Parathyroid adenoma (tissue), 2 donors: Measurements from ENCODE around the gene ICAM1.

Experiments
- H2AFZ ChIP-seq: fragments of 300-600 bp; sonication (generic); one replicate; pipeline ENCODE4 v1.7.0; 2017; ENCODE audit warnings: antibody characterized with exemption, mild to moderate bottlenecking
- H3K27ac ChIP-seq: fragments of 300-600 bp; sonication (generic); one replicate; pipeline ENCODE4 v1.7.0; 2017
- H3K27me3 ChIP-seq: fragments of 300-600 bp; sonication (generic); one replicate; pipeline ENCODE4 v1.7.0; 2017; ENCODE audit warnings: low read length; ENCODE audit not compliant: control insufficient read depth, insufficient read depth
- H3K36me3 ChIP-seq: fragments of 300-600 bp; sonication (generic); one replicate; pipeline ENCODE4 v1.7.0; 2017; ENCODE audit warnings: low read length; ENCODE audit not compliant: control insufficient read depth, insufficient read depth
- H3K4me1 ChIP-seq: fragments of 300-600 bp; sonication (generic); one replicate; pipeline ENCODE4 v1.7.0; 2017; ENCODE audit warnings: control low read depth
- H3K4me2 ChIP-seq: fragments of 300-600 bp; sonication (generic); one replicate; pipeline ENCODE4 v1.7.0; 2017; ENCODE audit warnings: low read length
- H3K4me3 ChIP-seq: fragments of 300-600 bp; sonication (generic); one replicate; pipeline ENCODE4 v1.7.0; 2017; ENCODE audit warnings: low read depth, low read length
- H3K79me2 ChIP-seq: fragments of 300-600 bp; sonication (generic); one replicate; pipeline ENCODE4 v1.7.0; 2017; ENCODE audit warnings: control low read depth
- H3K9ac ChIP-seq: fragments of 300-600 bp; sonication (generic); one replicate; pipeline ENCODE4 v1.7.0; 2017; ENCODE audit warnings: mild to moderate bottlenecking
- H3K9me3 ChIP-seq: fragments of 300-600 bp; sonication (generic); one replicate; pipeline ENCODE4 v1.7.0; 2017; ENCODE audit warnings: low read length; ENCODE audit not compliant: control insufficient read depth
- TF ChIP-seq, protein P1 (sequence below): fragments of 300-600 bp; sonication (generic); IDR thresholded peaks from one replicate; pipeline ENCODE4 v1.7.0; 2017; ENCODE audit warnings: antibody characterized with exemption, mild to moderate bottlenecking
- donor health status: primary hyperparathyroidism.

The ICAM1 gene

DNA sequence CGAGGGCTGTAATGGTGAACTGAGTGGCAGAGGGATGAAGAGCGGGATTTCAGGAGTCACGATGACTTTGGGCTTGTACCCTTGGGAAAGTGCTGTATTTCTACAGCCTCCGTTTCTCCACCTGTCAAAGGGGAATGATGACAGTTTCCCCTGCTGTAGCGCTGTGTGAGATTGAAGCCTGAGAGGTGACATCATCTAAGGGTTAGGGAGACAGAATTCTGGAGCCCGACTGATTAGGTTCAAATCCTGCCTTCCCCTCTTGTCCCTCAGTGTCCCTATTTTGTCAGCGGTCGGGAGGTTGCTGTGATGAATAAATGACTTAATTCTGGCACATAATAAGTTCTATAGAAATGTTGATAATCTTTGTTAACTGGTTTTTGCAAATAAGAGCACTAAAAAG is 18.2 kb upstream of the ICAM1 start:
- Histone ChIP-seq H3K9me3 (no peaks in the 10 kb centered on the region), H3K27me3 (no peaks in the 10 kb centered on the region), H3K27ac (peak overlapping the region; percentile 63), H3K79me2 (no peaks in the 10 kb centered on the region), H3K4me3 (peak overlapping the region; percentile 98), H3K4me1 (no peaks in the 10 kb centered on the region), H2AFZ (peak overlapping the region; percentile 90), H3K36me3 (no peaks in the 10 kb centered on the region), H3K4me2 (peak overlapping the region; percentile 99), H3K9ac (peak overlapping the region; percentile 6)
- TF ChIP-seq, protein P1, sequence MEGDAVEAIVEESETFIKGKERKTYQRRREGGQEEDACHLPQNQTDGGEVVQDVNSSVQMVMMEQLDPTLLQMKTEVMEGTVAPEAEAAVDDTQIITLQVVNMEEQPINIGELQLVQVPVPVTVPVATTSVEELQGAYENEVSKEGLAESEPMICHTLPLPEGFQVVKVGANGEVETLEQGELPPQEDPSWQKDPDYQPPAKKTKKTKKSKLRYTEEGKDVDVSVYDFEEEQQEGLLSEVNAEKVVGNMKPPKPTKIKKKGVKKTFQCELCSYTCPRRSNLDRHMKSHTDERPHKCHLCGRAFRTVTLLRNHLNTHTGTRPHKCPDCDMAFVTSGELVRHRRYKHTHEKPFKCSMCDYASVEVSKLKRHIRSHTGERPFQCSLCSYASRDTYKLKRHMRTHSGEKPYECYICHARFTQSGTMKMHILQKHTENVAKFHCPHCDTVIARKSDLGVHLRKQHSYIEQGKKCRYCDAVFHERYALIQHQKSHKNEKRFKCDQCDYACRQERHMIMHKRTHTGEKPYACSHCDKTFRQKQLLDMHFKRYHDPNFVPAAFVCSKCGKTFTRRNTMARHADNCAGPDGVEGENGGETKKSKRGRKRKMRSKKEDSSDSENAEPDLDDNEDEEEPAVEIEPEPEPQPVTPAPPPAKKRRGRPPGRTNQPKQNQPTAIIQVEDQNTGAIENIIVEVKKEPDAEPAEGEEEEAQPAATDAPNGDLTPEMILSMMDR: no peak

DNA sequence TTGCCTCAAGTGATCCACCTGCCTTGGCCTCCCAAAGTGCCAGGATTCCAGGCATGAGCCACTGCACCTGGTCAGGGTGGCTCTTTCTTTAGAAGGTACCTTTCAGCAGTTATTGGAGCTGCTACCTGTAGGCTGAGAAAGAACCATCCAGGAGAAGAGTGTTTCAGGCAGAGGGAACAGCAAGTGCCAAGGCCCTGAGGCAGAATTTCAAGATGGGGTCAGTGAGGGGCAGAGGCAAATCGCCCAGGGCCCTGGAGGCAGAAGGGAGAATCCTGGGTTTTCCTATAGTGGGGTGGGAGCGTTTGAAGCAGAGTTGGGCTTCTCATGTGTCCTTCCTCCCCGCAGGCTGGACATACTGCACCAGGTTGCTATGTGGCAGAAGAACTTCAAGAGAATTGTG is 16.7 kb upstream of the ICAM1 start:
- H2AFZ ChIP-seq: no peak overlapping the region
- H3K4me3 ChIP-seq: no peak overlapping the region

DNA sequence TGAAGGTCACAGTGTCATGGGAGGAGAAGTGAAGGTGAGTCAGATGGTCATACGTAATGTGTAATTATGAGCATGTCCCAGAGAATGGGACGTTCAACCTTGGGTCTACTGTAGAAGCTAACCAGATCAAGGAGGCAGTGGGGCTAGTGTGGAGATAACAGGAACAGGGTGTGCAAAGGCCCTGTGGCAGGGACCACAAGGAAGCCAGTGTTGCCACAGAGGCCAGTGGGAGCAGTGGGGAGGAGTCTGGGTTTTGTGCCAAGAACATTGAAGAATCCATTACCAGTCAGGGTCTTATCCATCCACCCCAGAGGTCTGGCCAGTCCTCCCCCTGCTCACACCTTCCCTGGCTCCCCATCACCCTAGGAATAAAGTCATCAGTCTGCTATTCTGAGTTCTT is 15.6 kb upstream of the ICAM1 start:
- Histone ChIP-seq H3K9me3 (no peaks in the 10 kb centered on the region), H3K4me1 (no peaks in the 10 kb centered on the region), H2AFZ (no peak overlapping the region), H3K79me2 (no peaks in the 10 kb centered on the region), H3K27ac (no peak overlapping the region), H3K27me3 (no peaks in the 10 kb centered on the region), H3K4me2 (no peak overlapping the region), H3K4me3 (no peak overlapping the region), H3K9ac (no peak overlapping the region), H3K36me3 (no peaks in the 10 kb centered on the region)
- TF ChIP-seq, protein P1: no peak

More for the DNA sequence above, 16.7 kb upstream of the ICAM1 start:
- Histone ChIP-seq H3K4me2 (no peak overlapping the region), H3K27ac (no peak overlapping the region), H3K9me3 (no peaks in the 10 kb centered on the region), H3K9ac (no peak overlapping the region), H3K36me3 (no peaks in the 10 kb centered on the region), H3K79me2 (no peaks in the 10 kb centered on the region), H3K4me1 (no peaks in the 10 kb centered on the region), H3K27me3 (no peaks in the 10 kb centered on the region)
- TF ChIP-seq, protein P1: no peak

DNA sequence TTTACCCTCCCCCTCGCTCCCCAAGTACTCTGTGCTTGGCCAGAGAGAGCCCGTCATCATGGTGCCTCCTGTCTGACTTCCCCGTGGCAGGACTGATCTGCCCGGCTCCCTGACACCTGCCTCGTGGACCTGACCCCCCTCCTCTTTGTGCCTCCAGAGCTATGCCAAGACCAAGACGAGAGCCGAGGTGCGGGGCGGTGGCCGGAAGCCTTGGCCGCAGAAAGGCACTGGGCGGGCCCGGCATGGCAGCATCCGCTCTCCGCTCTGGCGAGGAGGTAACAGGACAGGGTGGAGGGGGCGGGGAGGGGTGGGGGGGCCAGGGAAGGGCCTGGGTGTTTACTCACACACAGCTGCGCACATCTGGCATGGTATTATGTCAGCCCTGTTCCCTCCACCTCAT is 14.4 kb upstream of the ICAM1 start:
- Histone ChIP-seq H3K27ac (no peak overlapping the region), H3K4me3 (no peak overlapping the region), H3K4me2 (no peak overlapping the region), H3K36me3 (no peaks in the 10 kb centered on the region), H3K9ac (no peak overlapping the region), H3K9me3 (no peaks in the 10 kb centered on the region), H2AFZ (no peak overlapping the region), H3K4me1 (no peaks in the 10 kb centered on the region), H3K79me2 (no peaks in the 10 kb centered on the region), H3K27me3 (no peaks in the 10 kb centered on the region)
- TF ChIP-seq, protein P1: no peak

DNA sequence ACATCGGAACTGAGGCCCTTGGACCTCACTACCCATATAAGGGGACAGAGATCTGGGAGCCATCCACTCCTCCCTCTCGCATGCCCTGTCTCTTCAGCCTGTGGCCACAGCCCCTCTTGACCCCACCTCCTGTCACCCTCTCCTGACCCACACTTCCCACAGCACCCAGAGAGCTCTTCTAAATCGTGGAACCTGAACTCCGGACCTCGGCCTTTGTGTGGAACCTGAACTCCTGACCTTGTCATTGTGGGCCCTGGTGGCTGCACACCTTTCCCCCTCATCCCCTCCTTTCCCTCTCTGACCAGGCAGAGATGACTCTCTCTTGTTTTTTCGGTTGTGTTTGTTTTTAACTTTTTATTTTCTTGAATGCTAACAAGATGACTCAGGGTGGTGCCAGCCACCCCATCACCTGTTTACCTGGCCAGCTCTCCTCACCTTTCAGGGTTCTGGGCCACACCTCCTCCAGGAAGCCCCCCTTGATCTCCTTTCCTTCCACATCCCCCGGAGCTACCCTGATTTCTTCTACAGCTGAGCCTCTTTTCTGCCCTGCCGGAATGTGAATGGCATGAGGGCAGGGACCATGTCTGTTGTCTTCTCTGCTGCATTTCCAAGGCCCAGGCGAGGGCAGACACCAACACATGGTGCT is 13.8 kb upstream of the ICAM1 start:
- Histone ChIP-seq H3K4me2 (no peak overlapping the region), H3K9me3 (no peaks in the 10 kb centered on the region), H3K4me1 (no peaks in the 10 kb centered on the region), H3K79me2 (no peaks in the 10 kb centered on the region), H3K9ac (no peak overlapping the region), H3K27ac (no peak overlapping the region), H3K27me3 (no peaks in the 10 kb centered on the region), H3K36me3 (no peaks in the 10 kb centered on the region), H2AFZ (no peak overlapping the region), H3K4me3 (no peak overlapping the region)
- TF ChIP-seq, protein P1: no peak
